ENCODE data around the gene CAAP1. TPM values are rescaled to one million over a fixed set of nuclear protein-coding genes. Genes with fewer than 3 reads are reported as not detected.

Gene CAAP1
- total RNA-seq, 2 experiments from 2014 or later: 17.1 to 21.4 TPM

Other genes with a start within 250 kb of the CAAP1 start
- gene PLAA, start 54.4 kb upstream of the CAAP1 start, total RNA-seq: 10 to 100 TPM; 30.9 to 36.5 TPM
- gene IFT74, start 63.6 kb upstream of the CAAP1 start, total RNA-seq: 10 to 100 TPM; 10.5 to 11.6 TPM
- gene LRRC19, start 112.9 kb upstream of the CAAP1 start, total RNA-seq: not detected
- not detected for gene TEK, start 216.4 kb upstream of the CAAP1 start, total RNA-seq

All from activated CD4-positive, alpha-beta T cell treated with anti-CD3 and anti-CD28 coated beads for 36 hours (primary cell).